ENCODE measurements around the gene PHF20. TPM values are rescaled to one million over a fixed set of nuclear protein-coding genes. Genes with fewer than 3 reads are reported as not detected.

The PHF20 gene
- total and polyA plus RNA-seq, 2 donors (not counting 3 experiments of a cell fraction or from before 2014, with no cell fraction given), result 25.0 to 45.8 TPM

GRCh38 chr20:35918021-35918420, 146.2 kb downstream of the PHF20 start:
- FAIRE-seq, result no peak

DNA sequence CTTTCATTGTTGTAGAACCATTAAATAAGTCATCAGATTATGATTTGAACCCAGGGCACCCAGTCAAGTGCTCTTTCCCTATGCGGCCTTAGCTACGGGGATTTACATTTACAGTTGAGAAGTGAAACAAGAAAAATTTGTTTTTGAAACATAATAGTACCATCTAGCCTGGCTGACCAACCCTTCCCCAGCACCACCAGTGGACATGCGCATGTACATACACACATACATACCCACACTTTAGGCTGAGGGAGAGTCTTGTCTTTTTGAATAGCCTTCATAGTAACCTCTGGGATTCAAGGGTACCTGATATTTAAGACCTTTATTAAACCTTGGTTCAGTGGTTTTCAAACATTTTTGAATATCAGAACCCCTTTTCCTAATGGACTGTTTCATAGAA, 148.7 kb downstream of the PHF20 start:
- H2AFZ ChIP-seq (ENCODE audit: low read depth, low read length), result no peak overlapping the region
- no peaks in the 10 kb centered on the region for H3K79me2 ChIP-seq (ENCODE audit: control insufficient read depth, insufficient read depth, low read length)
- dilution Hi-C loops (cut with MboI; ENCODE audit: extremely low pct_ligation_motif_present, low sequenced_read_pairs) (no loop called here), intact Hi-C loops (cut with micrococcal nuclease) (no loop called here)
- ChIA-PET CTCF (no interaction called here), POLR2A (no interaction called here)
- no peaks in the 10 kb centered on the region for H3K4me1 ChIP-seq (ENCODE audit: control insufficient read depth, extremely low read depth, insufficient read depth, low read length)
- no TSS peak for BruUV-seq (replicated peaks)
- H3K4me2 ChIP-seq (ENCODE audit: insufficient read depth, low read length), result no peak overlapping the region
- H3K9me1 ChIP-seq (replicated peaks; ENCODE audit: control insufficient read depth, extremely low read depth, insufficient read depth, low read length), result no peaks in the 10 kb centered on the region
- no peaks in the 10 kb centered on the region for H4K20me1 ChIP-seq (replicated peaks; ENCODE audit: control insufficient read depth, extremely low read depth, insufficient read depth, low read length)
- no peak overlapping the region for H3K9ac ChIP-seq (replicated peaks; ENCODE audit: extremely low read depth, insufficient read depth, low read length)
- H3K36me3 ChIP-seq (ENCODE audit: control insufficient read depth in 2 of 2, extremely low read depth in 1 of 2, insufficient read depth in 2 of 2, low read length in 2 of 2), result peaks cover 0 to 11% of the 10 kb centered on the region in 2 experiments
- H3K27me3 ChIP-seq (ENCODE audit: control insufficient read depth in 2 of 2, insufficient read depth in 2 of 2, low read length in 2 of 2), result no peaks in the 10 kb centered on the region
- no peak for TF ChIP-seq JUN (IDR thresholded peaks at IDR 0.05; ENCODE audit: borderline replicate concordance, insufficient read depth, insufficient read length, low read depth)
- TF ChIP-seq POLR2AphosphoS5 (IDR thresholded peaks at IDR 0.05; ENCODE audit: insufficient read depth, low read depth, low read length), result no peak
- no peak for TF ChIP-seq POLR2A (IDR thresholded peaks at IDR 0.05; ENCODE audit: low read depth, low read length)
- TF ChIP-seq, protein P1, sequence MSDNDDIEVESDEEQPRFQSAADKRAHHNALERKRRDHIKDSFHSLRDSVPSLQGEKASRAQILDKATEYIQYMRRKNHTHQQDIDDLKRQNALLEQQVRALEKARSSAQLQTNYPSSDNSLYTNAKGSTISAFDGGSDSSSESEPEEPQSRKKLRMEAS (IDR thresholded peaks at IDR 0.05; ENCODE audit: insufficient read depth, insufficient read length), result no peak
- no peak for TF ChIP-seq GATA2 (IDR thresholded peaks at IDR 0.05; ENCODE audit: insufficient read depth, insufficient read length, low read depth, low read length)
- TF ChIP-seq EZH2 (IDR thresholded peaks at IDR 0.05; ENCODE audit: borderline replicate concordance, low read depth, low read length, severe bottlenecking), result no peak
- TF ChIP-seq MYC (IDR thresholded peaks at IDR 0.05; ENCODE audit: low read depth, low read length), result no peak
- TF ChIP-seq CTCF (IDR thresholded peaks at IDR 0.05; ENCODE audit: extremely low read depth in 1 of 2, insufficient read depth in 1 of 2, low read depth in 1 of 2, low read length in 2 of 2), result no peak
- no peak for TF ChIP-seq FOS (IDR thresholded peaks at IDR 0.05; ENCODE audit: borderline replicate concordance, insufficient read depth, low read length)
- no peak overlapping the region for H3K4me3 ChIP-seq (replicated peaks in 1 of 3; ENCODE audit: insufficient read depth in 1 of 3, low read depth in 1 of 3, low read length in 3 of 3)
- no peaks in the 10 kb centered on the region for H3K9me3 ChIP-seq (replicated peaks; ENCODE audit: control insufficient read depth, insufficient read depth, low read length)
- H3K27ac ChIP-seq (ENCODE audit: insufficient read depth, low read depth, low read length), result no peak overlapping the region
- FAIRE-seq (no peak), DNase-seq (ENCODE audit: low read depth, low spot score) (no peak)

More at GRCh38 chr20:35918021-35918420, 146.2 kb downstream of the PHF20 start:
- ChIA-PET POLR2A (no interaction called here), CTCF (no interaction called here)
- intact Hi-C loops (cut with micrococcal nuclease), result no loop called here
- no peak overlapping the region for H3K4me2 ChIP-seq (ENCODE audit: insufficient read depth, low read length)
- dilution Hi-C loops (cut with MboI; ENCODE audit: extremely low pct_ligation_motif_present, low sequenced_read_pairs), result no loop called here
- no peak for DNase-seq (ENCODE audit: low read depth, low spot score)
- no peaks in the 10 kb centered on the region for H3K27me3 ChIP-seq (ENCODE audit: control insufficient read depth in 2 of 2, insufficient read depth in 2 of 2, low read length in 2 of 2)
- H2AFZ ChIP-seq (ENCODE audit: low read depth, low read length), result no peak overlapping the region
- H3K9me3 ChIP-seq (replicated peaks; ENCODE audit: control insufficient read depth, insufficient read depth, low read length), result no peaks in the 10 kb centered on the region
- H3K4me1 ChIP-seq (ENCODE audit: control insufficient read depth, extremely low read depth, insufficient read depth, low read length), result no peaks in the 10 kb centered on the region
- TF ChIP-seq MYC (IDR thresholded peaks at IDR 0.05; ENCODE audit: low read depth, low read length) (no peak), POLR2AphosphoS5 (IDR thresholded peaks at IDR 0.05; ENCODE audit: insufficient read depth, low read depth, low read length) (no peak), FOS (IDR thresholded peaks at IDR 0.05; ENCODE audit: borderline replicate concordance, insufficient read depth, low read length) (no peak)
- peaks cover 7 to 21% of the 10 kb centered on the region in 2 experiments for H3K36me3 ChIP-seq (ENCODE audit: control insufficient read depth in 2 of 2, extremely low read depth in 1 of 2, insufficient read depth in 2 of 2, low read length in 2 of 2)
- no peak overlapping the region for H3K9ac ChIP-seq (replicated peaks; ENCODE audit: extremely low read depth, insufficient read depth, low read length)
- H3K79me2 ChIP-seq (ENCODE audit: control insufficient read depth, insufficient read depth, low read length), result no peaks in the 10 kb centered on the region
- H4K20me1 ChIP-seq (replicated peaks; ENCODE audit: control insufficient read depth, extremely low read depth, insufficient read depth, low read length), result no peaks in the 10 kb centered on the region
- no TSS peak for BruUV-seq (replicated peaks)
- no peak overlapping the region for H3K27ac ChIP-seq (ENCODE audit: insufficient read depth, low read depth, low read length)
- no peak overlapping the region for H3K4me3 ChIP-seq (replicated peaks in 1 of 3; ENCODE audit: insufficient read depth in 1 of 3, low read depth in 1 of 3, low read length in 3 of 3)
- no peaks in the 10 kb centered on the region for H3K9me1 ChIP-seq (replicated peaks; ENCODE audit: control insufficient read depth, extremely low read depth, insufficient read depth, low read length)
